HG03571 (cell line): ENCODE measurements around the gene RASSF10.

Experiments
- ATAC-seq: cut with Tn5 transposase; IDR thresholded peaks from one replicate; pipeline ENCODE4 v1.9.1; 2021; ENCODE audit not compliant: unreplicated experiment

RASSF10 gene

GRCh38 chr11:13008625-13009475 is at the start of gene RASSF10:
Gene RASSF10 (plus strand): TSS chr11:13009316. CDS start chr11:13009577, 261 bp downstream.
- ATAC-seq: no peak

GRCh38 chr11:12961615-12962014 is 47.5 kb upstream of the RASSF10 start:
- no peak for ATAC-seq

- no peak for ATAC-seq
Measured at GRCh38 chr11:12962306-12962705, 46.8 kb upstream of the RASSF10 start.

DNA sequence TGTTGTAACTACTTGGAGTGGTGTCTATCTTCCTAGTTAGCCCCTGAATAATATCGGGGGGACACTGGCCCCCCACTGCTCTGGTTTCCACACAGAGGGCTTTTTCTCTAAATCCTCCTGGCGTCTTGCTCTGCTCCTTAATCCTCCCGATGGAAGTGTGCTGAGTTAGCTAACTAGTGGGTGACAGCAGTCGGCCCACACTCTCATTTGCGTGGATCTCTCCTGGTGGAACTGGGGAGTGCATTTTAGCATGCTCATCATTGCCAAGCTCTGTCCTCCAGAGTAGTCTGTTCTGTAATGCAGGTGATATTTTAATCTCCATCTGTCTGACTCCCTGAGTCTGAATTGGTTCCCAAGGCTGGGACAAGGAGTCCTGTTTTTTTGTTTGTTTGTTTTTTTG is 46.1 kb upstream of the RASSF10 start:
- no peak for ATAC-seq

- ATAC-seq: peak; percentile 89
Measured at GRCh38 chr11:12963792-12964536, 45.2 kb upstream of the RASSF10 start.

- ATAC-seq: no peak
Measured at GRCh38 chr11:12964650-12965049, 44.5 kb upstream of the RASSF10 start.

GRCh38 chr11:12966002-12966401 is 43.1 kb upstream of the RASSF10 start:
- no peak for ATAC-seq

- no peak for ATAC-seq
Measured at GRCh38 chr11:12968101-12968500, 41.0 kb upstream of the RASSF10 start.

DNA sequence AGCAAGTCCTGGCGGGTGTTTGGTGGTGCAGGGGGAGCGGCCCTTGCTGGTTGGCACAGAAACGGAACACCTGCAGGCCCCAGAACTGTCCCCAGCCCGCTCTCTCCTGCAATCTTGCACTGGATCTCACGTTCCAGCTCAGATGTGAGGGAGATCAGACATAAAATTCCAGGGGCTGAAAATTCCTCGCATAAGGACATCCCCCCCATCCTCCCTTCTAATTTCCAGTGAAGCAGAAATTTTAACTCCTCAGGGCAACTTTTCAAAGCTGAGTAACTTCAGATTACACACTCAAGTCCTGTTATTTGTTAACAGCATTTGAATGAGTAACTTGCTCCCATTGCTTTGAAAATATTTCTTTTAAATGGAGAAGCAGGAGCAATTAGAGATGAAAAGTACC is 40.3 kb upstream of the RASSF10 start:
- no peak for ATAC-seq

GRCh38 chr11:12971955-12972354 is 37.2 kb upstream of the RASSF10 start:
- no peak for ATAC-seq

- no peak for ATAC-seq
Measured at GRCh38 chr11:12973528-12974181, 35.5 kb upstream of the RASSF10 start.

DNA sequence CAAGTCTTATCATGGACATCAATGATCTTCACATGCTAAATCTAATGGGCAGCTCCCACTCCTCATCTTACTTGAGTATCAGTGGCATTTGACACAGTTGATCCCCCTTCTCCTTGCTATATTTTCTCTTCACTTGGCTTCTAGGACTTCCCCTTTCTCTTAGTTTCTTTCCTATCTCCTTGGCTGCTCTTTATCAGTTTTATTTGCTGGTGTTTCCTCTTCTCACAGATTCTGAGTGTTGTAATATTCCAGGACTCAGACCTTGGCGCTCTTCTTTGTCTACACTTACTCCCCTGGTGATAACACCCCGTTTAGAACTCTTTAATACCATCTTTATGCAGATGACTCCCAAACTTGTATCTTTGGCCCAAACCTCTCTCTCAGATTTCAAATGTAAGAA is 33.9 kb upstream of the RASSF10 start:
- ATAC-seq: no peak

- ATAC-seq: no peak
Measured at GRCh38 chr11:12979928-12980689, 29.0 kb upstream of the RASSF10 start.

GRCh38 chr11:12981676-12982522 is 27.2 kb upstream of the RASSF10 start:
- no peak for ATAC-seq

DNA sequence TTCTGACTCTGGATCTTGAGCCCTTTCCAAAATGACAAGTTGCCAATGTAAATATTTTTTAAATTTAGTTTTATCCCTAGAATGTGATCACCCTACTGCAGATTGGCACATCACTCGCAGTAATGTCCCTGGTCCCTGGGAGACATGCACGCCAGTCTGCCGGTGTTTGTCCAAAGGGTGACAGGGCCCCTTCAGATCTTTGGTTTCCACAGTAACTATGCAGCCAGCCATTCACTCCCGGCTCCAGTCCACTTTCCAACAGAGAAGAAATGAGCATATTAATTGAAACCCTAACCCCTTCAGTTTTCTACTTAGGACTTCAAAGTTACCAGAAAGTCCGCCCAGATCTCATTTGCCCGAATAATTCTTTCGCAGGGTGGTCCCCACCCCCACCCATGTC is 25.8 kb upstream of the RASSF10 start:
- no peak for ATAC-seq

GRCh38 chr11:12986194-12986898 is 22.8 kb upstream of the RASSF10 start:
- ATAC-seq: no peak

DNA sequence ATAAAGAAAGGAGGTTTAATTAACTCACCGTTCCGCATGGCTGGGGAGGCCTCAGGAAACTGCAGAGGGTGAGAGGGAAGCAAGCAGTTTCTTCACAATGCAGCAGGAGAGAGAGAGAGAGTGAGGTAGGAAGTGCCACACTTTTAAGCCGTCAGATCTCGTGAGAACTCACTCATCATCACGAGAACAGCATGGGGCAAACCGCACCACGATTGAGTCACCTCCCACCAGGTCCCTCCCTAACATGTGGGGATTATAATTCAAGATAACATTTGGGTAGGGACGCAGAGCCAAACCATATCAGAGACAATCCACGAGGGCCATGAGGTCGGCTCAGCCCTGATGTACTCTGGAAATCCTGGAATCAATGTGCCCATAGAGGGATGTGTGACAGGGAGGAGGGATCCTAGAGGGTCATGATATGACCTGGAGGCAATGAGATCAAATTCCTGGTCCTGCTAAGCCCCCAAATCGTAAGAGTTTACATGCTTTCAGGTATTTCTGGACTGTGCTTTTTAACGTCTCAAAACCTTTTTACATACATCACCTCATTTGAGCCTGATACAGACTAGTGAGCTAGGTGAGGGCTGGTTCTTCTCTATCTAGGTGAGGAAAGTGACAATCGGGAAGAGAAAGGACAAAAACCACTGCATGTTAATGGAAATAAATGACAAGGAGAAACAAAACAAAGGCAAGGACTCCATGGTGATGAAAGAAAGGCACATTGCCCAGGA is 19.5 kb upstream of the RASSF10 start:
- ATAC-seq: no peak

- ATAC-seq: no peak
Measured at GRCh38 chr11:12990162-12990480, 19.0 kb upstream of the RASSF10 start.

DNA sequence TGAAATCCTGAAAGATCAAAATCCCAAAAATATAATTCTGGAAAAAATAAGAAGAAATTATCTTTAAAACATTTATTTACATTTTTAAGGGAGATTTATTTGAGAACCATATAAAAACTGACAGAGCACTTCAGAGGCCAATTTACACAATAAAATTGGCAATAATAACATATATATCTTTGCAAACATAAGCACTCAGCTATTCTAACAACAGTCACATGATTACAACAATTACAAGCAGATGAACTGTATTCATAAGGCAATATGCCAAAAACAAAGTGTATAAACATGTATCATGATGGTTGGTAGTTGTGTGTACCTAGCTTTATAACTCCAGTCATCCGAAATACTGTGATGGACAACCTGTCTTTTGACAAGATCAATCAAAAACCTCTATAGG is 17.7 kb upstream of the RASSF10 start:
- no peak for ATAC-seq
